Left renal pelvis (tissue), 4 donors: Measurements from ENCODE around the gene CTDSP2. TPM values are rescaled to one million over a fixed set of nuclear protein-coding genes. Genes with fewer than 3 reads are reported as not detected.
"Not testable (repeated sequence)": the region's sequence is repeated elsewhere in the genome, so short reads cannot be mapped to it uniquely, and the experiment has no call there.

ENCODE experiments used
- DNase-seq, 4 donors: peaks; one replicate each; pipeline ENCODE4 v3.0.0-alpha.2; 2013; ENCODE audit warnings: low read depth in 4 of 4, low spot score in 3 of 4
- polyA plus RNA-seq, 4 donors: library from polyadenylated mRNA; unstranded; fragments of 120-200 nt; gene quantifications; one replicate each; pipeline ENCODE4 v1.2.1, GENCODE V29; 2013; ENCODE audit not compliant: insufficient read length in 4 of 4

Gene CTDSP2
- polyA plus RNA-seq, 4 donors, result 235 to 272 (median 260) TPM

GRCh38 chr12:57793920-57794319 lies 52.6 kb downstream of the CTDSP2 start:
- DNase-seq, result no peak

- DNase-seq, result no peak
These were observed 62.7 kb downstream of the CTDSP2 start for GRCh38 chr12:57783861-57784260.

- DNase-seq, result no peak
These were observed 63.1 kb downstream of the CTDSP2 start for GRCh38 chr12:57783466-57783801.

- DNase-seq, result peak; percentile 82 to 94 (median 91)
These were observed 63.7 kb downstream of the CTDSP2 start, which contains the start of gene TSFM for GRCh38 chr12:57782608-57783465. TSS of gene TSFM (plus strand) at chr12:57782787. CDS start at chr12:57782802, 15 bp downstream.

- no peak for DNase-seq
These were observed 64.3 kb downstream of the CTDSP2 start for GRCh38 chr12:57782243-57782607.

- DNase-seq, result no peak
These were observed 64.7 kb downstream of the CTDSP2 start for GRCh38 chr12:57781801-57782200.

GRCh38 chr12:57781244-57781643 lies 65.3 kb downstream of the CTDSP2 start:
- DNase-seq, result no peak

GRCh38 chr12:57780284-57780897 lies 66.1 kb downstream of the CTDSP2 start:
- no peak for DNase-seq

GRCh38 chr12:57779736-57780135 lies 66.8 kb downstream of the CTDSP2 start:
- DNase-seq, result no peak

- DNase-seq, result no peak
These were observed 68.6 kb downstream of the CTDSP2 start for GRCh38 chr12:57777911-57778310.

- no peak for DNase-seq
These were observed 69.2 kb downstream of the CTDSP2 start for GRCh38 chr12:57777367-57777766.

GRCh38 chr12:57776247-57776587 lies 70.3 kb downstream of the CTDSP2 start:
- DNase-seq, result no peak

GRCh38 chr12:57775563-57776246 lies 70.8 kb downstream of the CTDSP2 start:
- DNase-seq, result no peak

- no peak for DNase-seq
These were observed 71.5 kb downstream of the CTDSP2 start for GRCh38 chr12:57775044-57775443.

- not testable (repeated sequence) for DNase-seq
These were observed 71.9 kb downstream of the CTDSP2 start for GRCh38 chr12:57774634-57775033.

- no peak for DNase-seq
These were observed 73.9 kb downstream of the CTDSP2 start, which contains the start of gene EEF1AKMT3 for GRCh38 chr12:57772429-57773322. TSS of gene EEF1AKMT3 (plus strand) at chr12:57772614. CDS start at chr12:57772725, 111 bp downstream.

- DNase-seq, result peak; percentile 87 to 94 (median 93)
These were observed 74.6 kb downstream of the CTDSP2 start, which contains the start of gene METTL1 for GRCh38 chr12:57771873-57772428. TSS of gene METTL1 (minus strand) at chr12:57772105. CDS start at chr12:57772083, 22 bp downstream.

GRCh38 chr12:57771236-57771872 lies 75.2 kb downstream of the CTDSP2 start:
- DNase-seq, result peak in 2 of 4 donors; percentile 85 to 86

- DNase-seq, result no peak
These were observed 75.8 kb downstream of the CTDSP2 start for GRCh38 chr12:57770734-57771133.
